HG02943 (cell line): ENCODE measurements around the gene NCKAP1.
"Not testable (repeated sequence)": the region's sequence is repeated elsewhere in the genome, so short reads cannot be mapped to it uniquely, and the experiment has no call there.

Experiments used
- ATAC-seq: cut with Tn5 transposase; IDR thresholded peaks from one replicate; pipeline ENCODE4 v1.9.1; 2021; ENCODE audit warnings: mild to moderate bottlenecking, low read depth, moderate library complexity; ENCODE audit not compliant: unreplicated experiment

Gene NCKAP1

GRCh38 chr2:183040604-183041003, 2.3 kb upstream of the NCKAP1 start:
- no peak for ATAC-seq

GRCh38 chr2:183037553-183038340, 510 bp downstream of the NCKAP1 start:
- peak; percentile 40 for ATAC-seq

- no peak for ATAC-seq
Observed at GRCh38 chr2:183037074-183037552, 1.1 kb downstream of the NCKAP1 start.

GRCh38 chr2:183035954-183036669, 2.1 kb downstream of the NCKAP1 start:
- ATAC-seq: peak; percentile 48

- no peak for ATAC-seq
Observed at GRCh38 chr2:183035298-183035953, 2.8 kb downstream of the NCKAP1 start.

GRCh38 chr2:183034806-183035205, 3.5 kb downstream of the NCKAP1 start:
- ATAC-seq: no peak

- no peak for ATAC-seq
Observed at GRCh38 chr2:183033951-183034350, 4.3 kb downstream of the NCKAP1 start.

GRCh38 chr2:183031911-183032794, 6.1 kb downstream of the NCKAP1 start:
- no peak for ATAC-seq

GRCh38 chr2:183029219-183029618, 9.0 kb downstream of the NCKAP1 start:
- no peak for ATAC-seq

- ATAC-seq: no peak
Observed at GRCh38 chr2:183028108-183028507, 10.1 kb downstream of the NCKAP1 start.

- no peak for ATAC-seq
Observed at GRCh38 chr2:183027443-183027842, 10.8 kb downstream of the NCKAP1 start.

- no peak for ATAC-seq
Observed at GRCh38 chr2:183026424-183026823, 11.8 kb downstream of the NCKAP1 start.

- ATAC-seq: no peak
Observed at GRCh38 chr2:183025993-183026392, 12.3 kb downstream of the NCKAP1 start.

GRCh38 chr2:183024339-183025095, 13.7 kb downstream of the NCKAP1 start:
- no peak for ATAC-seq

- no peak for ATAC-seq
Observed at GRCh38 chr2:183022711-183023110, 15.5 kb downstream of the NCKAP1 start.

- no peak for ATAC-seq
Observed at GRCh38 chr2:183021613-183022012, 16.6 kb downstream of the NCKAP1 start.

GRCh38 chr2:183019718-183020442, 18.4 kb downstream of the NCKAP1 start:
- ATAC-seq: no peak

- not testable (repeated sequence) for ATAC-seq
Observed at GRCh38 chr2:183017845-183018244, 20.4 kb downstream of the NCKAP1 start.

- no peak for ATAC-seq
Observed at GRCh38 chr2:183014005-183014404, 24.3 kb downstream of the NCKAP1 start.
